ENCODE data around the gene TXNRD2. TPM values are rescaled to one million over a fixed set of nuclear protein-coding genes. Genes with fewer than 3 reads are reported as not detected.

Gene TXNRD2
- total and polyA plus RNA-seq, 2 donors (not counting 1 experiment from before 2014, with no cell fraction given): 24.8 to 36.2 TPM

GRCh38 chr22:19867617-19868016 lies 74.0 kb downstream of the TXNRD2 start:
- intact Hi-C loops (cut with micrococcal nuclease): no loop called here
- 100% methylated on average over 3 of the region's 7 CpGs for WGBS (ENCODE audit: insufficient coverage)
- no peak for TF ChIP-seq EZH2 (IDR thresholded peaks at IDR 0.05; ENCODE audit: borderline replicate concordance, insufficient read depth, low read depth, low read length, poor library complexity, severe bottlenecking)
- TF ChIP-seq CTCF (IDR thresholded peaks at IDR 0.05): no peak
- DNase-seq (no peak), ATAC-seq (ENCODE audit: low read depth) (no peak)
- H3K4me1 ChIP-seq (ENCODE audit: control insufficient read depth in 2 of 2, insufficient read depth in 2 of 2, low read length in 2 of 2): no peaks in the 10 kb centered on the region
- no peak overlapping the region for H3K27ac Mint-ChIP-seq
- no peak overlapping the region for H3K27ac ChIP-seq (ENCODE audit: low read length in 2 of 2)
- no peak overlapping the region for H3K4me3 Mint-ChIP-seq
- no peak overlapping the region for H3K4me3 ChIP-seq (ENCODE audit: control extremely low read depth in 1 of 5, extremely low read depth in 1 of 5, insufficient read depth in 1 of 5, low read depth in 2 of 5, low read length in 4 of 5)
- H3K4me1 Mint-ChIP-seq: no peaks in the 10 kb centered on the region
- H3K79me2 ChIP-seq (ENCODE audit: control insufficient read depth, insufficient read depth, low read length): peaks cover 3% of the 10 kb centered on the region
- H3K4me2 ChIP-seq (replicated peaks; ENCODE audit: low read depth, low read length, poor library complexity, severe bottlenecking): no peak overlapping the region
- POLR2A ChIA-PET: no interaction called here
- no peak overlapping the region for H3K9ac ChIP-seq (ENCODE audit: low read length)
- H3K36me3 ChIP-seq (replicated peaks in 1 of 2; ENCODE audit: control extremely low read depth in 1 of 2, control insufficient read depth in 1 of 2, extremely low read depth in 1 of 2, insufficient read depth in 2 of 2, low read length in 1 of 2): no peaks in the 10 kb centered on the region
- no peaks in the 10 kb centered on the region for H3K27me3 ChIP-seq (replicated peaks in 1 of 4; ENCODE audit: control extremely low read depth in 1 of 4, control insufficient read depth in 3 of 4, insufficient read depth in 4 of 4, low read length in 3 of 4)
- no peak overlapping the region for H2AFZ ChIP-seq (ENCODE audit: insufficient read depth, low read depth, low read length, poor library complexity, severe bottlenecking)
- no peaks in the 10 kb centered on the region for H3K9me3 ChIP-seq (ENCODE audit: control extremely low read depth in 1 of 3, control insufficient read depth in 2 of 3, insufficient read depth in 1 of 3, low read length in 2 of 3)
- H3K9me3 Mint-ChIP-seq (ENCODE audit: insufficient read depth): no peaks in the 10 kb centered on the region
- CTCF ChIA-PET: no interaction called here
- H3K27me3 Mint-ChIP-seq: no peaks in the 10 kb centered on the region
- no peaks in the 10 kb centered on the region for H4K20me1 ChIP-seq (ENCODE audit: control insufficient read depth, insufficient read depth, low read length, poor library complexity, severe bottlenecking)

GRCh38 chr22:19866665-19867009 lies 75.0 kb downstream of the TXNRD2 start:
- Histone ChIP-seq H3K9me3 (ENCODE audit: control extremely low read depth in 1 of 3, control insufficient read depth in 2 of 3, insufficient read depth in 1 of 3, low read length in 2 of 3) (no peaks in the 10 kb centered on the region), H3K4me2 (replicated peaks; ENCODE audit: low read depth, low read length, poor library complexity, severe bottlenecking) (no peak overlapping the region), H3K9ac (ENCODE audit: low read length) (no peak overlapping the region), H2AFZ (ENCODE audit: insufficient read depth, low read depth, low read length, poor library complexity, severe bottlenecking) (no peak overlapping the region), H3K27ac (ENCODE audit: low read length in 2 of 2) (no peak overlapping the region), H3K4me1 (ENCODE audit: control insufficient read depth in 2 of 2, insufficient read depth in 2 of 2, low read length in 2 of 2) (no peaks in the 10 kb centered on the region), H4K20me1 (ENCODE audit: control insufficient read depth, insufficient read depth, low read length, poor library complexity, severe bottlenecking) (no peaks in the 10 kb centered on the region), H3K36me3 (replicated peaks in 1 of 2; ENCODE audit: control extremely low read depth in 1 of 2, control insufficient read depth in 1 of 2, extremely low read depth in 1 of 2, insufficient read depth in 2 of 2, low read length in 1 of 2) (no peaks in the 10 kb centered on the region), H3K27me3 (replicated peaks in 1 of 4; ENCODE audit: control extremely low read depth in 1 of 4, control insufficient read depth in 3 of 4, insufficient read depth in 4 of 4, low read length in 3 of 4) (no peaks in the 10 kb centered on the region), H3K79me2 (ENCODE audit: control insufficient read depth, insufficient read depth, low read length) (peaks cover 2% of the 10 kb centered on the region), H3K4me3 (ENCODE audit: control extremely low read depth in 1 of 5, extremely low read depth in 1 of 5, insufficient read depth in 1 of 5, low read depth in 2 of 5, low read length in 4 of 5) (no peak overlapping the region)
- no CpG with 5 or more reads among the region's 3 CpGs for WGBS (ENCODE audit: insufficient coverage)
- H3K4me1 Mint-ChIP-seq: no peaks in the 10 kb centered on the region
- TF ChIP-seq EZH2 (IDR thresholded peaks at IDR 0.05; ENCODE audit: borderline replicate concordance, insufficient read depth, low read depth, low read length, poor library complexity, severe bottlenecking) (no peak), CTCF (IDR thresholded peaks at IDR 0.05) (no peak)
- no peak overlapping the region for H3K4me3 Mint-ChIP-seq
- no peaks in the 10 kb centered on the region for H3K27me3 Mint-ChIP-seq
- H3K27ac Mint-ChIP-seq: no peak overlapping the region
- CTCF ChIA-PET: interaction anchor here (0.6 to 0.8 kb wide), 2 partner anchors 11 to 134 kb away, joined by 3 read pairs; no protein-coding TSS in a partner anchor
- H3K9me3 Mint-ChIP-seq (ENCODE audit: insufficient read depth): no peaks in the 10 kb centered on the region
- DNase-seq (no peak), ATAC-seq (ENCODE audit: low read depth) (no peak)
- POLR2A ChIA-PET: no interaction called here
- intact Hi-C loops (cut with micrococcal nuclease): no loop called here
